HEK293 (cell line): Measurements from ENCODE around the gene FLOT2.
A peak's percentile ranks its signal among the peaks of the same experiment; 100 is the strongest.

Experiments used
- AEBP2 ChIP-seq: fragments of 450-650 bp; formaldehyde crosslinking; IDR thresholded peaks from 2 replicates; pipeline ENCODE4 v1.5.1; 2016; ENCODE audit warnings: missing biosample characterization, missing genetic modification characterization, borderline replicate concordance
- KLF10 ChIP-seq: fragments of 450-650 bp; IDR thresholded peaks from 2 replicates; pipeline ENCODE4 v1.5.1; 2018; ENCODE audit warnings: missing biosample characterization, mild to moderate bottlenecking, missing genetic modification characterization
- PRDM2 ChIP-seq: fragments of 450-650 bp; formaldehyde crosslinking; IDR thresholded peaks from 2 replicates; pipeline ENCODE4 v1.5.1; 2016; ENCODE audit warnings: missing biosample characterization, missing genetic modification characterization, borderline replicate concordance
- PRDM4 ChIP-seq: fragments of 450-650 bp; formaldehyde crosslinking; IDR thresholded peaks from 2 replicates; pipeline ENCODE4 v1.5.1; 2017; ENCODE audit warnings: missing biosample characterization, missing genetic modification characterization
- REST ChIP-seq: fragments of 450-650 bp; formaldehyde crosslinking; IDR thresholded peaks from 2 replicates; pipeline ENCODE4 v1.5.1; 2016; ENCODE audit warnings: missing biosample characterization, missing genetic modification characterization
- SALL2 ChIP-seq: fragments of 450-650 bp; formaldehyde crosslinking; IDR thresholded peaks from 2 replicates; pipeline ENCODE4 v1.5.0; 2017; ENCODE audit warnings: missing biosample characterization, mild to moderate bottlenecking, missing genetic modification characterization, borderline replicate concordance
- SP7 ChIP-seq: fragments of 450-650 bp; formaldehyde crosslinking; IDR thresholded peaks from 2 replicates; pipeline ENCODE4 v1.5.1; 2016; ENCODE audit warnings: missing biosample characterization, missing genetic modification characterization
- TSHZ1 ChIP-seq: fragments of 450-650 bp; formaldehyde crosslinking; IDR thresholded peaks from 2 replicates; pipeline ENCODE4 v1.5.1; 2016; ENCODE audit warnings: missing biosample characterization, missing genetic modification characterization, borderline replicate concordance
- YY1 ChIP-seq: fragments of 450-650 bp; formaldehyde crosslinking; IDR thresholded peaks from 2 replicates; pipeline ENCODE4 v1.5.1; 2018; ENCODE audit warnings: missing biosample characterization, missing genetic modification characterization
- ZBTB7A ChIP-seq: fragments of 450-650 bp; formaldehyde crosslinking; IDR thresholded peaks from 2 replicates; pipeline ENCODE4 v1.5.1; 2016; ENCODE audit warnings: low read depth, missing biosample characterization, missing genetic modification characterization
- ZFHX2 ChIP-seq: fragments of 450-650 bp; formaldehyde crosslinking; conservative IDR thresholded peaks from 2 replicates; pipeline ENCODE4 v1.5.1; 2016; ENCODE audit warnings: missing biosample characterization, missing genetic modification characterization
- ZIC2 ChIP-seq: fragments of 450-650 bp; formaldehyde crosslinking; IDR thresholded peaks from 2 replicates; pipeline ENCODE4 v1.5.1; 2016; ENCODE audit warnings: missing biosample characterization, missing genetic modification characterization
- ZNF10 ChIP-seq: fragments of 450-650 bp; formaldehyde crosslinking; IDR thresholded peaks from 2 replicates; pipeline ENCODE4 v1.5.1; 2017; ENCODE audit warnings: missing biosample characterization, missing genetic modification characterization
- ZNF112 ChIP-seq: fragments of 450-650 bp; formaldehyde crosslinking; IDR thresholded peaks from 2 replicates; pipeline ENCODE4 v1.5.0; 2017; ENCODE audit warnings: missing biosample characterization, missing genetic modification characterization
- ZNF146 ChIP-seq: fragments of 450-650 bp; formaldehyde crosslinking; IDR thresholded peaks from 2 replicates; pipeline ENCODE4 v1.5.1; 2016; ENCODE audit warnings: missing biosample characterization, missing genetic modification characterization
- ZNF202 ChIP-seq: fragments of 450-650 bp; formaldehyde crosslinking; IDR thresholded peaks from 2 replicates; pipeline ENCODE4 v1.5.1; 2016; ENCODE audit warnings: missing biosample characterization, missing genetic modification characterization, borderline replicate concordance
- ZNF214 ChIP-seq: fragments of 450-650 bp; formaldehyde crosslinking; IDR thresholded peaks from 2 replicates; pipeline ENCODE4 v1.5.1; 2017; ENCODE audit warnings: missing biosample characterization, mild to moderate bottlenecking, missing genetic modification characterization, borderline replicate concordance
- ZNF473 ChIP-seq: fragments of 450-650 bp; formaldehyde crosslinking; IDR thresholded peaks from 2 replicates; pipeline ENCODE4 v1.5.1; 2017; ENCODE audit warnings: missing biosample characterization, missing genetic modification characterization
- ZNF514 ChIP-seq: fragments of 450-650 bp; formaldehyde crosslinking; IDR thresholded peaks from 2 replicates; pipeline ENCODE4 v1.5.1; 2016; ENCODE audit warnings: missing biosample characterization, missing genetic modification characterization
- ZNF548 ChIP-seq: fragments of 450-650 bp; formaldehyde crosslinking; IDR thresholded peaks from 2 replicates; pipeline ENCODE4 v1.5.1; 2016; ENCODE audit warnings: missing biosample characterization, missing genetic modification characterization
- ZNF624 ChIP-seq: fragments of 450-650 bp; formaldehyde crosslinking; IDR thresholded peaks from 2 replicates; pipeline ENCODE4 v1.5.1; 2017; ENCODE audit warnings: missing biosample characterization, missing genetic modification characterization
- ZNF791 ChIP-seq: fragments of 450-650 bp; formaldehyde crosslinking; IDR thresholded peaks from 2 replicates; pipeline ENCODE4 v1.5.1; 2016; ENCODE audit warnings: missing biosample characterization, missing genetic modification characterization

Gene FLOT2

GRCh38 chr17:28902819-28903545, 5.4 kb upstream of the FLOT2 start, which contains the start of gene DHRS13 (continued):
- no peak for TF ChIP-seq ZNF548 (tag by site-specific recombination)
- TF ChIP-seq SALL2 (tag by site-specific recombination), result no peak
- TF ChIP-seq KLF10, result peak; percentile 100
- TF ChIP-seq TSHZ1 (tag by site-specific recombination), result no peak
- TF ChIP-seq ZNF112 (tag by site-specific recombination), result no peak
- peak; percentile 15; the same call in 1 of the 2 replicates for TF ChIP-seq ZNF10
- peak; percentile 38; the same call in 1 of the 2 replicates for TF ChIP-seq ZIC2 (tag by site-specific recombination)
- TF ChIP-seq REST (tag by site-specific recombination), result 0 out of 2 replicates have a peak, but pooled peaks have one; percentile 16
- no peak for TF ChIP-seq ZNF624 (tag by site-specific recombination)
- TF ChIP-seq ZBTB7A (tag by site-specific recombination), result no peak
- TF ChIP-seq ZFHX2 (tag by site-specific recombination), result peak; percentile 99
- no peak for TF ChIP-seq ZNF514 (tag by site-specific recombination)
- TF ChIP-seq ZNF146 (tag by site-specific recombination), result no peak
- peak; percentile 19; the same call in 1 of the 2 replicates for TF ChIP-seq PRDM2 (tag by site-specific recombination)
- peak; percentile 77 for TF ChIP-seq SP7 (tag by site-specific recombination)
- TF ChIP-seq ZNF214 (tag by site-specific recombination), result no peak
- TF ChIP-seq ZNF473 (tag by site-specific recombination), result no peak
- TF ChIP-seq AEBP2 (tag by site-specific recombination), result no peak
- no peak; the same call in 1 of the 2 replicates for TF ChIP-seq PRDM4 (tag by site-specific recombination)
- no peak for TF ChIP-seq ZNF202
- TF ChIP-seq ZNF791, result no peak
- TF ChIP-seq YY1, result peak; percentile 57; the same call in 1 of the 2 replicates
